ENCODE data around the gene CNRIP1. TPM values are rescaled to one million over a fixed set of nuclear protein-coding genes. Genes with fewer than 3 reads are reported as not detected.

Gene CNRIP1
- total RNA-seq, 6 experiments from 2014 or later: 1.9 to 4.1 (median 2.6) TPM

GRCh38 chr2:68280796-68281195 is 39.0 kb downstream of the CNRIP1 start:
- no peaks in the 10 kb centered on the region for H3K36me3 ChIP-seq
- intact Hi-C loops (cut with DNase I): loop anchor here in 1 of 2 donors (5.0 kb wide), 1 partner anchor 158 kb away; no protein-coding TSS in a partner anchor
- ATAC-seq (no peak), DNase-seq (no peak)
- peaks cover 0 to 18% (median 5%) of the 10 kb centered on the region in 4 donors for H3K4me1 ChIP-seq
- TF ChIP-seq POLR2A (IDR thresholded peaks at IDR 0.05) (no peak), CTCF (IDR thresholded peaks at IDR 0.05) (no peak)
- H3K9me3 ChIP-seq: no peaks in the 10 kb centered on the region
- no peaks in the 10 kb centered on the region for H3K27me3 ChIP-seq
- no peak overlapping the region for H3K4me3 ChIP-seq
- WGBS (ENCODE audit: insufficient coverage, low coverage, low lambda C conversion rate, missing lambda C conversion rate): 71% methylated on average over 1 of the region's 1 CpG
- H3K27ac ChIP-seq: peak overlapping the region in 1 of 3 donors; percentile 53

GRCh38 chr2:68280348-68280747 is 39.4 kb downstream of the CNRIP1 start:
- no peak for TF ChIP-seq CTCF (IDR thresholded peaks at IDR 0.05)
- TF ChIP-seq POLR2A (IDR thresholded peaks at IDR 0.05): no peak
- ATAC-seq (peak; percentile 80 to 85 (median 83)), DNase-seq (no peak)
- H3K4me3 ChIP-seq: no peak overlapping the region
- no peaks in the 10 kb centered on the region for H3K9me3 ChIP-seq
- no peaks in the 10 kb centered on the region for H3K36me3 ChIP-seq
- H3K27me3 ChIP-seq: no peaks in the 10 kb centered on the region
- intact Hi-C loops (cut with DNase I): loop anchor here in 1 of 2 donors (5.0 kb wide), 1 partner anchor 158 kb away; no protein-coding TSS in a partner anchor
- H3K4me1 ChIP-seq: peaks cover 0 to 18% (median 5%) of the 10 kb centered on the region in 4 donors
- 21% methylated on average over 1 of the region's 1 CpG for WGBS (ENCODE audit: insufficient coverage, low coverage, low lambda C conversion rate, missing lambda C conversion rate)
- peak overlapping the region in 1 of 3 donors; percentile 53 for H3K27ac ChIP-seq

GRCh38 chr2:68279691-68280090 is 40.1 kb downstream of the CNRIP1 start:
- intact Hi-C loops (cut with DNase I): loop anchor here in 1 of 2 donors (5.0 kb wide), 1 partner anchor 157 kb away; no protein-coding TSS in a partner anchor
- ATAC-seq (peak; percentile 65 to 87 (median 77)), DNase-seq (no peak)
- H3K27me3 ChIP-seq: no peaks in the 10 kb centered on the region
- WGBS (ENCODE audit: insufficient coverage, low coverage, low lambda C conversion rate, missing lambda C conversion rate): 30% methylated on average over 4 of the region's 4 CpGs
- peaks cover 0 to 18% (median 5%) of the 10 kb centered on the region in 4 donors for H3K4me1 ChIP-seq
- no peaks in the 10 kb centered on the region for H3K9me3 ChIP-seq
- TF ChIP-seq CTCF (IDR thresholded peaks at IDR 0.05) (no peak), POLR2A (IDR thresholded peaks at IDR 0.05) (no peak)
- H3K4me3 ChIP-seq: no peak overlapping the region
- H3K36me3 ChIP-seq: no peaks in the 10 kb centered on the region
- H3K27ac ChIP-seq: peak overlapping the region in 1 of 3 donors; percentile 53

- no peak overlapping the region for H3K27ac ChIP-seq
- intact Hi-C loops (cut with DNase I): no loop called here
- TF ChIP-seq POLR2A (IDR thresholded peaks at IDR 0.05) (no peak), CTCF (IDR thresholded peaks at IDR 0.05) (no peak)
- DNase-seq (no peak), ATAC-seq (no peak)
- H3K4me3 ChIP-seq: no peak overlapping the region
- peaks cover 0 to 18% (median 5%) of the 10 kb centered on the region in 4 donors for H3K4me1 ChIP-seq
- H3K27me3 ChIP-seq: no peaks in the 10 kb centered on the region
- 37% methylated on average over 1 of the region's 1 CpG for WGBS (ENCODE audit: insufficient coverage, low coverage, low lambda C conversion rate, missing lambda C conversion rate)
- H3K36me3 ChIP-seq: no peaks in the 10 kb centered on the region
- H3K9me3 ChIP-seq: no peaks in the 10 kb centered on the region
Observed at GRCh38 chr2:68278169-68278568, 41.6 kb downstream of the CNRIP1 start.

All from right lobe of liver (tissue), 6 donors.